Mucosa of rectum (tissue), 2 donors: Measurements from ENCODE around the gene MTURN.
A peak's percentile ranks its signal among the peaks of the same experiment; 100 is the strongest.

Source experiments
- H3K27ac ChIP-seq, 2 donors: one replicate each; pipeline ENCODE4 v1.7.0; 2013; ENCODE audit warnings: inconsistent platforms in 2 of 2, low read depth in 2 of 2, low read length in 2 of 2
- H3K27me3 ChIP-seq, 2 donors: one replicate each; pipeline ENCODE4 v1.7.0; 2013; ENCODE audit warnings: low read length in 2 of 2; ENCODE audit not compliant: control insufficient read depth in 2 of 2, insufficient read depth in 2 of 2
- H3K36me3 ChIP-seq, 2 donors: one replicate each; pipeline ENCODE4 v1.7.0; 2013; ENCODE audit warnings: low read length in 2 of 2; ENCODE audit not compliant: control insufficient read depth in 2 of 2, insufficient read depth in 2 of 2
- H3K4me1 ChIP-seq, 2 donors: one replicate each; pipeline ENCODE4 v1.7.0; 2013; ENCODE audit warnings: low read length in 2 of 2, mild to moderate bottlenecking in 1 of 2; ENCODE audit not compliant: control insufficient read depth in 2 of 2, insufficient read depth in 2 of 2
- H3K4me3 ChIP-seq, 2 donors: one replicate each; pipeline ENCODE4 v1.7.0; 2013; ENCODE audit warnings: low read length in 2 of 2
- H3K9ac ChIP-seq, 2 donors: one replicate each; pipeline ENCODE4 v1.7.0; 2013; ENCODE audit warnings: low read length in 2 of 2, low read depth in 1 of 2, mild to moderate bottlenecking in 1 of 2
- H3K9me3 ChIP-seq, 2 donors: one replicate each; pipeline ENCODE4 v1.7.0; 2013; ENCODE audit warnings: low read length in 2 of 2; ENCODE audit not compliant: control insufficient read depth in 2 of 2
- donor health status: healthy.
- donor health status: Normal muscosa, but diverticular disease.

Gene MTURN

DNA sequence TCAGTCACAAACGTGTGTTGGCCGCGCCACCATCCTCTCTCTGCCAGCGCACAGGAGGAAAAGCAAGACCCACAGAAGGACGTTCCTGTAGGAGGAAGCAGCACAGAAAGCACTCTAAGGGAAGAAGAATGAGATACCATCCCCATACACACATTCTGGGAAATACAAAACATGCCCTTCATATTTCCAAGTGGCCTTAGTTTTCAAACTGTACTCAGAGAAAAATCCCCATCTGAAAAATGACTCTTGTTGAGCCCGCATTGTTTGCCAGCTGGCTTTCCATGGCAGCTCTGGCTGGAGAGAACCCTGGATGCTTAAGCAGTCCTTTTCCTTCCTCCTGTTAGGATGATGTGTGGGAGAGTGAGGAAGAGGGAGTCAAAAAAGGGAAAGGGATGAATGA, 33.1 kb downstream of the MTURN start:
- Histone ChIP-seq H3K9ac (no peak overlapping the region), H3K4me3 (no peak overlapping the region), H3K27ac (no peak overlapping the region), H3K9me3 (no peaks in the 10 kb centered on the region), H3K36me3 (no peaks in the 10 kb centered on the region), H3K27me3 (no peaks in the 10 kb centered on the region), H3K4me1 (peaks cover 15 to 16% of the 10 kb centered on the region in 2 donors)

DNA sequence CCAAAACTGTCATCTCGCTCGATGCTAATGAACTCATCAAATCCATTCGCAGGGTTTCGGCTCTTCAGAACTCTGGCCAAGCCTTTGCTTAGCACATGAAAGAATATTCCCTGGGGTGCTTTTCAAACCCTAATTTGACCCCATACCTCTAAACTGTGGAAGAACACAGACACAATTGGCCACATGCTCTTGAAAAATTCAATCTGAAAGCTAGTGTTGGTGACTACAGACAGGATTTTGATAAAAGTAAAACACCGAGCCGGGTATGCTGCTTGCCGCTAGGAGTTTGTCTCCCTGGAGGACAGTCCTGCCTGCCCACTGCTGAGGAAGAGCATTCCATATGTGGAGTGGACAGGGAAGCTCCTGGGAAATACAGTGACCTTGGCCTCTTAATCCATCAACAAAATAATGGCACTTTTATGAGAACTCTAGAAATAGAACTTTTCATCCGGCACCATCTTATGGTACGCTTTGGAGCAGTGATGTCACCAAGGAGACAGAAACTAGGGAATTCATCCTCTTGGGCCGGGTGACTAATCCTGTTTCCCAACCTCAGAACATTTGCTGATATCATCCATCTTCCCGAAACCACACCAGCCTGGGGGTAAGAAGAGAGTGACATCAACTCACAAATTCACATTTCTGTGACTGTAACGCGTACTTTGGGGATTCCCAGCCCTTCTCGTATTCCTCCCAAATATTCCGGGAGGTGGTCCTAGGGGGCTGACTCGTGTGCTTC, 34.2 kb downstream of the MTURN start:
- Histone ChIP-seq H3K27ac (no peak overlapping the region), H3K4me1 (peaks cover 14 to 15% of the 10 kb centered on the region in 2 donors), H3K27me3 (no peaks in the 10 kb centered on the region), H3K4me3 (no peak overlapping the region), H3K9me3 (no peaks in the 10 kb centered on the region), H3K9ac (no peak overlapping the region), H3K36me3 (no peaks in the 10 kb centered on the region)

DNA sequence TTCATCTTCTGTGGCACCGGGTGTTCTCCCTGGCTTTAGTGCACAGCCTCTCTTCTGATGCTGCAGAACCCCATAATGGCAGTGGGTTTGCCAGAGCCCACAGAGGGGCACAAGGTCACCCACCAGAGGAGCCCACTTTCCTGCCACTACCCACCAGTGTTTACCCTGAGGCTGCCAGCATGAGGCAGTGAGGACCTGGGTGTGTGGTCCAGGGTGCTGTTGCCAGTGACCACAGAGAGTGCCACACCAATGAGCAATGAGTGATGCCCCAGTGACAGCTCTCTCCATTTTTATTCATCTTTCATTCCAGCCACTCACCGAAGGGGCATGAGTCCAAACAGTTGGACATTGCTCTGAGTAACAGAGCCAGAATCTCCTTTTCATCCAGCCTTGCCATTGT, 34.8 kb downstream of the MTURN start:
- peaks cover 13 to 15% of the 10 kb centered on the region in 2 donors for H3K4me1 ChIP-seq
- no peak overlapping the region for H3K9ac ChIP-seq
- no peaks in the 10 kb centered on the region for H3K9me3 ChIP-seq
- no peak overlapping the region for H3K4me3 ChIP-seq
- no peak overlapping the region for H3K27ac ChIP-seq
- no peaks in the 10 kb centered on the region for H3K36me3 ChIP-seq
- H3K27me3 ChIP-seq = no peaks in the 10 kb centered on the region

DNA sequence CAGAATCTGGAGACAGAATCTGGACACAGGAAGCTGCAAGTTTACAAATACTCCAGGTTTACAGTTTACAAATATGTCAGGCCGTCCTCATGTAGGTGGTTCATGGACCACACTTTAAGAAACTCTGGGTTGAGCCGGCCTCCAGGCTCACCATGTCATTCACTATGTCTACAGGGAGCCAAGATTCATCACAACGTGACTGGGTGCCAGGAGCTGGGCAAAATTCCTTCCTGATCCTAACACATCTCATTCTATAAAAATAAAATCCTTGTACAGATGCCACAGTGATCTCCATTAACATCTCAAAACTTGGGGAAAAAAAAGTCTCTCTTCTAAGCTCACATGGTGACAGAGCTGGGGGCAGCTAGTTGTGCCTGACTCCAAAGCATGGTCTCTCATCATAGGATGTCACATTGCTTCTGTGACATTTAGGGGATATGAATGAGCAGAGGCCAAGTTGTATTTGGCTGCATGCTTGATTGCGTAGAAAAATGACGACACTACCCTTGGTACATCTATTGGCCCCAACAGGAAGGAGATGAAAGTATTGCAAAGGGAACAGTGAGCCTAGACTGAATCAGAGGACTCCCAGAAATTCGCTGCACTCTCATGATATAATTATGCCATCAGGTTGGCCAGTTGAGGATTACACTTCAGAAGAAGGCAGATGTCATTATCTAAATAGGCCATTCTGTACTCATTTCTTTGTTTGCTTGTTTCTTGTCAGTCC, 35.9 kb downstream of the MTURN start:
- H3K4me3 ChIP-seq = no peak overlapping the region
- no peaks in the 10 kb centered on the region for H3K27me3 ChIP-seq
- H3K9me3 ChIP-seq = no peaks in the 10 kb centered on the region
- H3K27ac ChIP-seq = no peak overlapping the region
- H3K9ac ChIP-seq = no peak overlapping the region
- H3K4me1 ChIP-seq = peaks cover 3 to 7% of the 10 kb centered on the region in 2 donors
- H3K36me3 ChIP-seq = no peaks in the 10 kb centered on the region

DNA sequence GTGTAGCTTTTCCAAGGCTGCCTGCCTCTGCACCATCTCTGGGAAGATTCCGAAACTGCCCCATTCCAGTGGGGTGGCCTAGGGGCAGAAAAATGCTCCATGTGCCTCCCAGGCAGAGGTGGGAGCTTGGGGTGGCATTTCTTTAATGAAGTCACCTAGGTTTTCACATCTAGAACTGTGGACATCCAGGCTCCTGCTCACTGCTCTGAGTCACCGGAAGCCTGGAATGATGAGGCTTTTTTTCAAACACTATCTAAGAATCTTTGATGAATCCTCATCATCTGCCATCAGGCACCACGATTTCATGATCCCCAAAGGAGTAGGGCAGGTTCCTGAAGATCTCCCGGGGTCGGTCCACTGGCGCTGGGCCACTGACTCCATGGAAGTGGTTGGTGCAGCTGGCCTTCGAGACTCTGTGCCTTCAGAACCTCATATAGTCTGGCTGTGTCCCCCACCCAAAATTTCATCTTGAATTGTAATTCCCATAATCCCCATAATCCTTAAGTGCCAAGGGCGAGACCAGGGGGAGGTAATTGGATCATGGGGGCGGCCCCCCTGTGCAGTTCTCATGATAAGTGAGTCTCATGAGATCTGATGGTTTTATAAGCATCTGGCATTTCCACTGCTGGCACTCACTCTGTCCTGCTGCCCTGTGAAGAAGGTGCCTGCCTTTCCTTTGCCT, 37.1 kb downstream of the MTURN start:
- H3K27me3 ChIP-seq = no peaks in the 10 kb centered on the region

DNA sequence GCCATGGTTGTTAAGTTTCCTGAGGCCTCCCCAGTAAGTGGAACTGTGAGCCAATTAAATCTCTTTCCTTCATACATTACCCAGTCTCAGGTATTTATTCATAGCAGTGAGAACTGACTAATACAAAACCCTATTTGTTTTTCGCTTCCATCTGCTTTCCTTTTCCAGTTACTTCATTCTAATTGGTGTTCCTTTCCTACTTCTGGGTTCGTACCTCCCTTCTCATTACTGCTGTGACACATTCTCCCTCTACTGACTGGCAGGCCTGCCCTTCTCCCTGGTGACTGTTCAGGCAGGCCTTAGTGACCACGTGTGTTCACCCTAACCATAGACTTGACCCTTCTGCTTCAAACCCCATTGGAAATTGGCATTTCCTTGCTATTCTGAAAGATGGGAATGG, 37.7 kb downstream of the MTURN start:
- Histone ChIP-seq H3K4me1 (peaks cover 2 to 3% of the 10 kb centered on the region in 2 donors), H3K9me3 (no peaks in the 10 kb centered on the region), H3K36me3 (no peaks in the 10 kb centered on the region), H3K27me3 (no peaks in the 10 kb centered on the region), H3K4me3 (no peak overlapping the region), H3K9ac (no peak overlapping the region), H3K27ac (peak overlapping the region in 1 of 2 donors; percentile 35)

More for the DNA sequence above, 37.1 kb downstream of the MTURN start:
- Histone ChIP-seq H3K27ac (no peak overlapping the region), H3K9me3 (no peaks in the 10 kb centered on the region), H3K36me3 (no peaks in the 10 kb centered on the region), H3K4me1 (peaks cover 2 to 3% of the 10 kb centered on the region in 2 donors), H3K9ac (no peak overlapping the region), H3K4me3 (no peak overlapping the region)

DNA sequence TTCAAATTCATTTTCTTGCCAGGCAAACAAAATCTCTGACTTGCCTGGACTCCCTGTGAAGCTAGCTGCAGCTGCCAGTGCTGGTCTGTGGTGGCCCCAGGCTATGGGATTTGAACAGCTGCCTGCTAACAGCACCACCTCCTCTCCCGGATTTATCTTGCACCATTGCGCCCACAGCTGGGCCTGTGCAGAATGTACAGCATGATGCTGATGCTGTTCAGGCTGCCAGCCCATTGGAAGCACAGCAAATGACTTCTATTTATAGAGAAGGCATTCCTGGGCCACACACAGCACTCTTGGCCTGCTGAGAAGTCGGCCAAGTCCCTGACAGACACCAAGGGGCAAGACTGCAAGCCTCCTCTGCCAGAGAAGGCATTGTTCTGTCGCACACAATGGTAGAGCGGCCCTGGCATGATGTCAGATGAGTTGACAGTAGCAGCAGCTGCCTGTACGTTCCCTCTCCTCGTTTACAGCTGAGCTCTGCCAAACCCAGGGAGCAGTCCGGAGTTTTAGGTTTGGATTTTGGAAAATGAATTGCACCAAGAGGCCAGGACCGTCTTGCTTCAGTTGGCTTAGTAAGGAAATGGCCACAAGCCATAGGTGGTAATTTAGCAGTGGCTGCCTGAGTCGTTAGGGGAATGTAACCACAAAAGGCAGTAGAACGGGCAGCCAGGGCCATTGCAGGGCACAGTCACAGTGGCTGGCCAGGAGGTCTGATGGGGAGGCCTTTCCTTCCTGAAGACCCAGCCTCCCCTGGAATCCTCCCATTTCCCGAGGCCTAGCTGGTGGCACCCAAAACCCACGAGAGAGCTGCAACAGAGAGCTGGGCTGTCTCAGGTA, 38.5 kb downstream of the MTURN start:
- no peak overlapping the region for H3K27ac ChIP-seq
- no peak overlapping the region for H3K9ac ChIP-seq
- no peaks in the 10 kb centered on the region for H3K27me3 ChIP-seq
- no peaks in the 10 kb centered on the region for H3K36me3 ChIP-seq
- H3K9me3 ChIP-seq = no peaks in the 10 kb centered on the region
- H3K4me1 ChIP-seq = peaks cover 2 to 3% of the 10 kb centered on the region in 2 donors
- H3K4me3 ChIP-seq = no peak overlapping the region

DNA sequence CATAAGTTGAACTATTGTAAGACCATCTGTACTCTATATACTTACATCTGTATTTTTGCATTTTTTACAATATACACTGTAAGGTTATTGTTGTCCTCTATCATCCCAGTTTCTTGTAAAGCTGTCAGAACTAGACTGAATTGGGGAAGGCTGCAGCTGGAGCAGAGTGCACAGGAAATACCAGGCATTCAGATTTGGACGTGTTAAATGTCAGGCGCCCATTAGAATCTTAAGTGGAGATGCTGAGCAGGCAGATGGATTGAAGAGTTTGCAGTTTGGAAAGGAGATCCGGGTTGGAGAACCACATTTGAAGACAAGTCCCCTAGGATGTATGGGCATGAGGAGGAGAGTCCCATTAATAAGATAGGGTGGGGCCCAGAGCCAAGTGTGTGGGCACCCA, 40.4 kb downstream of the MTURN start:
- Histone ChIP-seq H3K27ac (no peak overlapping the region), H3K9ac (no peak overlapping the region), H3K36me3 (no peaks in the 10 kb centered on the region), H3K9me3 (no peaks in the 10 kb centered on the region), H3K4me3 (no peak overlapping the region), H3K27me3 (no peaks in the 10 kb centered on the region), H3K4me1 (peaks cover 3 to 8% of the 10 kb centered on the region in 2 donors)

DNA sequence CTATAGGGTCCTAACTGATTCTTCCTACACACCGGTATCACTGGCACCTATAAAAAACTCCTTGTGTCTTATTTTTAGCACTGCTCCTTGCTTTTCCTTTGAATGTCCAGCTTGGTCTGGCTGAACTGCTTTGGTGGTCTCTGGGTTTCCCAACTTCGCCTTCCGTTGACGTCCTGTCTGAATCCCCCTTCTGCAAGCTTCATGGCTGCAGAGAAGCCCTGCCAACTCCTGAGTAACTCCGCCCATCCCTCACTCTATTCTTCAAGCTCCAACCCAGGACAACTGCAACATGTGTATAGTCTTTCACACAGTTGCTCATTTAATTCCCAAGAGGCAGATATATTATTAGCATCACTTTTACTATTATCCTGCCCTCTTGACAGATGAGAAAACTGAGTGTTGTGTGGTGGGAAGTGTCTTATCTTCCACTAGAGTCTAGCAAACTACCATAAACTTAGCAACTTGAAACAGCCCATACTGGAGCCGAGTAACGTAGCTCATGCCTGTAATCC, 40.9 kb downstream of the MTURN start:
- H3K9ac ChIP-seq = no peak overlapping the region
- no peaks in the 10 kb centered on the region for H3K9me3 ChIP-seq
- no peak overlapping the region for H3K27ac ChIP-seq
- no peak overlapping the region for H3K4me3 ChIP-seq
- peaks cover 3 to 8% of the 10 kb centered on the region in 2 donors for H3K4me1 ChIP-seq
- H3K27me3 ChIP-seq = no peaks in the 10 kb centered on the region
- H3K36me3 ChIP-seq = no peaks in the 10 kb centered on the region
